ENCODE data around the gene ATG9A.

Gene ATG9A, protein sequence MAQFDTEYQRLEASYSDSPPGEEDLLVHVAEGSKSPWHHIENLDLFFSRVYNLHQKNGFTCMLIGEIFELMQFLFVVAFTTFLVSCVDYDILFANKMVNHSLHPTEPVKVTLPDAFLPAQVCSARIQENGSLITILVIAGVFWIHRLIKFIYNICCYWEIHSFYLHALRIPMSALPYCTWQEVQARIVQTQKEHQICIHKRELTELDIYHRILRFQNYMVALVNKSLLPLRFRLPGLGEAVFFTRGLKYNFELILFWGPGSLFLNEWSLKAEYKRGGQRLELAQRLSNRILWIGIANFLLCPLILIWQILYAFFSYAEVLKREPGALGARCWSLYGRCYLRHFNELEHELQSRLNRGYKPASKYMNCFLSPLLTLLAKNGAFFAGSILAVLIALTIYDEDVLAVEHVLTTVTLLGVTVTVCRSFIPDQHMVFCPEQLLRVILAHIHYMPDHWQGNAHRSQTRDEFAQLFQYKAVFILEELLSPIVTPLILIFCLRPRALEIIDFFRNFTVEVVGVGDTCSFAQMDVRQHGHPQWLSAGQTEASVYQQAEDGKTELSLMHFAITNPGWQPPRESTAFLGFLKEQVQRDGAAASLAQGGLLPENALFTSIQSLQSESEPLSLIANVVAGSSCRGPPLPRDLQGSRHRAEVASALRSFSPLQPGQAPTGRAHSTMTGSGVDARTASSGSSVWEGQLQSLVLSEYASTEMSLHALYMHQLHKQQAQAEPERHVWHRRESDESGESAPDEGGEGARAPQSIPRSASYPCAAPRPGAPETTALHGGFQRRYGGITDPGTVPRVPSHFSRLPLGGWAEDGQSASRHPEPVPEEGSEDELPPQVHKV

DNA sequence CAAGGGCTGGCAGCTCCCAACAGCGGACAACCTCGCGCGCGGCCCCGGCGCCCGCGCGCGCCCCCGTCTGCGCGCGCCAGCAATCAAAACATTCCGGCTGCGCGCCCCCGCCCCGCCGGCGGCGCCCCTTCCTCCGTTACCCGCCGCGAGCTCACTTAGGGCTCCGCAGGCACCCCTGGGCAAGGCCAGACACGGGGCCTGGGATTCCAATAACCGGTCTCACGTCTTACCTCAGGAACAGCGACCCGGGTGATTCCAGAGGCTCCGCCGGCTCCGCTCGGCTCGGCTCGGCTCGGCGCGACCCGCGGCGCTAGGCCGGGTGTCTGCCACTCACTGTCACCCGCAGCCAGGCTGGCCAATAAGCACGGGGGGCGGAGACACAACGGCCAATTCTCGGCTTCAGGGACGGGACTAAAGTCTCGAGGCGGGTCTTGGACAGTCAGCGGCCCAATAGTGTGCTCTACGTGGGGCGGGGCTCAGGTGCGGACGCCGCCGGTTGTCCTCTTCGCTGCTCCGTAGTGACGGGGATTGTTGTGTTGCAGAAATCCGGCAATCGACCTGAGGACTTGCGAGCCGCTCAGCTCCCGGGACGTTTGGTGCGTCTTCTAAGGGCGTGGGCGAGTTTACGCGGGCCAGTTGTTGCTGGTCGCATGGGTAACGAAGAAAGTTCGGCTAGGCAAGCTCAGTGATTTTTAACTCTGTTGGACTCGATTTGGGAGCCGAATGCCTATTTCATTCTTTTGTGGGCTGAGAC is at the start of gene ATG9A, which contains the start of gene ANKZF1:
ATG9A (minus strand) TSS at position 332 of the 754 bp plus-strand sequence. CDS start 1,612 bp downstream, outside the sequence.
ANKZF1 (plus strand) TSS at position 502 of the 754 bp plus-strand sequence. CDS start 452 bp downstream, outside the sequence.
- peak within 1 kb of the TSS; percentile 60 for H3K27ac ChIP-seq (ENCODE audit: low read depth, low read length)
- H3K4me1 ChIP-seq (ENCODE audit: control insufficient read depth, insufficient read depth, low read length), result peaks cover 11% of the 10 kb centered on the region; the same call in 1 of the 2 replicates
- peak within 1 kb of the TSS; percentile 74 for H3K4me3 ChIP-seq (ENCODE audit: low read depth, low read length)
- H3K9me3 ChIP-seq (ENCODE audit: control insufficient read depth, insufficient read depth, low read depth, low read length), result no peaks in the 10 kb centered on the region
- no peaks in the 10 kb centered on the region for H3K27me3 ChIP-seq (ENCODE audit: control insufficient read depth, insufficient read depth, low read length)
- H3K36me3 ChIP-seq (ENCODE audit: control insufficient read depth, insufficient read depth, low read length), result peaks cover 52% of the 10 kb centered on the region
- peak within 1 kb of the TSS; percentile 72 for H3K9ac ChIP-seq (ENCODE audit: low read length)

DNA sequence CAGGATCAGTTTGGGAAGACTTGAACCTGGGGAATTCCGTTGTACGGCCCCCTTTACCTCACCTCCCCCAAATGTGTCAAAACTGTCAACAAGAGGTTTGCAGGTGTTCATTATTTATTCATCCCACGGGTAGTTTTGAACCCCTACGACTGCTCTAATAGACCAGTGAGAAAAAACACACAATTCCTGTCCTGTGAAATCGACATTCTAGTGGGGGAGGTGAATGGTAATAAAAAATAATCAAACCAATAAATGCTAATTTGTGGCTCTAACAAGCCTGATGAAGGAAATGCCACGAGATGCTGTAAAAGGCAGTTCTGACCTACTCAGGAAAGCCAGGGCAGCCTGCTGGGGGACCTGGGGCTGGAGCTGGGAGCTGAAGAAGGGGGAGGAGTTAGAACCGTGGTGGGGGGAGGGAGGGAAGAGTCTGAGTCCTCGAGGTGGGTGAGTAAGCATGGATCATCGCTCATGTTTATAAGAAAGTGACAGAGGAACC is 49.3 kb upstream of the ATG9A start:
- Histone ChIP-seq H3K4me1 (ENCODE audit: control insufficient read depth, insufficient read depth, low read length) (peaks cover 36% of the 10 kb centered on the region), H3K27ac (ENCODE audit: low read depth, low read length) (peak overlapping the region; percentile 83; the same call in 1 of the 2 replicates), H3K9me3 (ENCODE audit: control insufficient read depth, insufficient read depth, low read depth, low read length) (no peaks in the 10 kb centered on the region), H3K27me3 (ENCODE audit: control insufficient read depth, insufficient read depth, low read length) (no peaks in the 10 kb centered on the region), H3K4me3 (ENCODE audit: low read depth, low read length) (peak overlapping the region; percentile 71), H3K9ac (ENCODE audit: low read length) (peak overlapping the region; percentile 54), H3K36me3 (ENCODE audit: control insufficient read depth, insufficient read depth, low read length) (peaks cover 16% of the 10 kb centered on the region; the same call in 1 of the 2 replicates)

DNA sequence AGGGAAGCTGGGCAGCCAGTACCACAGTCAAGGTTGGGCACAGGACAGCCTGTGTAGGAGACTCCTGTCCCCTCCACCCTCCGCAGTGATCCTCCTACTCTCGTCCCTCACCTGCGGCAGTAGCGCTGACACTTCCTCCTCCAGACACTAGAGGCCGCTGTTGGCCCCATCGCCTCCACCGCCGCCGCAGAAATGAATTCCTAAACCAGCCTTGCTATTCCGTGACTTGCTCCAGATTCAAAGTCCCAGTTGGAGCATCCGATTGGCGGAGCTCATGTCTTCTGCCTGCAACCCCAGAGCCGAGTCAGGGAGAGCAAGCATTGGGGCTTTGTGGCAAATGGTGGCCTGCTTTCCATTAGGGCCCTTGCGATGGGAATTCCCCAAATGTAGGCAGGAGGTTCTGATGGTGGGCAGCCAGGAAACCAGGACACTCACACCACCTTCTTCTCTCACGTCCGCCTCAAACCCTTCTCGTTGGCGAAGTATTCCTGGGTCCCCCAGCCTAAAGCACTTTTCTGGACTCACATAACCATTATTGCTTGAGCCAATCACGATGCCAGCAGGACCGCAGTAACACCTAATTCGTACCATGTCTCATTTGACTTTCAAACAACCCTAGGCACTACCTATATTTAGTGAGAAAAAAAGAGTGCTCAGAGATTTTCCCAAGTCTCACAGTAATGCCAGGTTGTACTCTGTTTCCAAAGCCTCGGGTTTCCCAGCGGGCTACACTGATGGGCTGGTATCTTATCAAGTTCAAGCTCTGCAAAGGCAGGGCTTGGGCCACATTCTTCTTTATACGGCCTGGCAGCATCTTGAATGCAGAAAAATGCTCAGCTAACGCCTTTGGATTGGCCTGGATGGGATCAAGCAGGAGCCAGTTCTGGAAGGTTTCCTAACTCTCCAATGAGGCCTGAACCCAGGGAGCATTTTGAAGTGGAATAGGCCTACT is 48.5 kb upstream of the ATG9A start:
- Histone ChIP-seq H3K27ac (ENCODE audit: low read depth, low read length) (peak overlapping the region; percentile 83; the same call in 1 of the 2 replicates), H3K4me1 (ENCODE audit: control insufficient read depth, insufficient read depth, low read length) (peaks cover 36% of the 10 kb centered on the region), H3K36me3 (ENCODE audit: control insufficient read depth, insufficient read depth, low read length) (peaks cover 12% of the 10 kb centered on the region; the same call in 1 of the 2 replicates), H3K9me3 (ENCODE audit: control insufficient read depth, insufficient read depth, low read depth, low read length) (no peaks in the 10 kb centered on the region), H3K4me3 (ENCODE audit: low read depth, low read length) (peak overlapping the region; percentile 71), H3K27me3 (ENCODE audit: control insufficient read depth, insufficient read depth, low read length) (no peaks in the 10 kb centered on the region), H3K9ac (ENCODE audit: low read length) (peak overlapping the region; percentile 56)

DNA sequence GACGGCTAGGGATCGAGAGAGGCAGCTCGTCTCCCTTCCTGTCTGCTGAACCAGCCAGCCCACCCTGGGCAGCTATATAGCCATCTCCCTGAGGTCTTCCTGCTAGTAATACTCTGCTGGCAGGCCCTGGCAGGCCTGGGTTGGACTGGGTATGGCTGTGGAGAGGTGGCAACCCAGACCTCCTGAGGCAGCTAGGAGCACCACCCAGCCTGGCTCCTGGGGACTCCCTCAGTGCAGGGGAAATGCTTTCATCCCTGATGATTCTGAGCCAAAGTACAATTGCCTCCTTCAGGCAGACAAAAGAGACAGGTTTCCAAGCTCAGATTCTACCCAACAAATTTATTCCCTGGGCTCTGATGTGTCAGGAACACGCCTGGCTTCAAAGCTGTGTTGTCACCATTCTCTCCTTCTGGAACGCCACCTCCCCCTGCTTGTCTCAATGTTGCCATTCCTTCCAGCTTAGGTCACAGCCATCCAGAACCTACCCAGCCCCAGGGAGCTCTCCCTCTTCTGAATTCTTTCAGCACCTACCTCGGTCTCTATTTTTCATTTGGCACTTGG is 45.0 kb upstream of the ATG9A start:
- Histone ChIP-seq H3K9ac (ENCODE audit: low read length) (peak overlapping the region; percentile 66), H3K9me3 (ENCODE audit: control insufficient read depth, insufficient read depth, low read depth, low read length) (no peaks in the 10 kb centered on the region), H3K4me3 (ENCODE audit: low read depth, low read length) (peak overlapping the region; percentile 11; the same call in 1 of the 2 replicates), H3K27ac (ENCODE audit: low read depth, low read length) (peak overlapping the region; percentile 59; the same call in 1 of the 2 replicates), H3K36me3 (ENCODE audit: control insufficient read depth, insufficient read depth, low read length) (no peaks in the 10 kb centered on the region), H3K4me1 (ENCODE audit: control insufficient read depth, insufficient read depth, low read length) (peaks cover 27% of the 10 kb centered on the region), H3K27me3 (ENCODE audit: control insufficient read depth, insufficient read depth, low read length) (peaks cover 11% of the 10 kb centered on the region)

DNA sequence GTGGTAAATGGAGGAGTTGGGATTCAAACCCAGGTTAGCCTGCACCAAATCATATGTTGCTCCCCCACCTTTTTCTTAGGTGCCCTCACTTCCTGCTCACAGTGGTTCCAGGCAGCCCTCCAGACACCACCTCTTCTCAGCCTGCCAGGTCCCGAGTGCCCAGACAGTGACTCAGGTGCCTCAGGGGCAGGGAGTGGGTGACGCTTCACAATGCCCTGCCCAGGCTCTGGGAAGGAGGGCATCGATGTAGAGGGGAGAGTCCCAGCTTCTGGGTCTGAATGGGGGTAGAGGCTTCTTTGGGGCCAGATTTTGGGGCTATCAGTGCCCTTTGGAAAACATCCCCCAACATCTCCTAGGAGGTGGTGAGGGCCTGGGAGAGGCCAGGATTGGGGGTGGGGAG is 44.5 kb upstream of the ATG9A start:
- H3K9ac ChIP-seq (ENCODE audit: low read length), result peak overlapping the region; percentile 66
- peak overlapping the region; percentile 11; the same call in 1 of the 2 replicates for H3K4me3 ChIP-seq (ENCODE audit: low read depth, low read length)
- peak overlapping the region; percentile 59; the same call in 1 of the 2 replicates for H3K27ac ChIP-seq (ENCODE audit: low read depth, low read length)
- no peaks in the 10 kb centered on the region for H3K9me3 ChIP-seq (ENCODE audit: control insufficient read depth, insufficient read depth, low read depth, low read length)
- peaks cover 15% of the 10 kb centered on the region for H3K27me3 ChIP-seq (ENCODE audit: control insufficient read depth, insufficient read depth, low read length)
- no peaks in the 10 kb centered on the region for H3K36me3 ChIP-seq (ENCODE audit: control insufficient read depth, insufficient read depth, low read length)
- peaks cover 27% of the 10 kb centered on the region for H3K4me1 ChIP-seq (ENCODE audit: control insufficient read depth, insufficient read depth, low read length)

DNA sequence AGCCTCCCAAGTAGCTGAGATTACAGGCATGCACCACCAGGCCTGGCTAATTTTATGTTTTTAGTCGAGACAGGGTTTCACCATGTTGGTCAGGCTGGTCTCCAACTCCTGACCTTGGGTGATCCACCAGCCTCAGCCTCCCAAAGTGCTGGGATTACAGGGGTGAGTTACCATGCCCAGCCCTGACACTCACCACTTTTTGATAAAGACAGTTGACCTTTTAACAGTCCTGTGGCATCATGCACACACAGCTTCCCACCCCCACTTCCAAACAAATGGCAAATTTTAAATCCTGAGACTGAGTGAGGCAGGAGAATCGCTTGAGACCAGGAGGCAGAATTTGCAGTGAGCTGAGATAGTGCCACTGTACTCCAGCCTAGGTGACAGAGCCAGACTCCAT is 43.6 kb upstream of the ATG9A start:
- Histone ChIP-seq H3K27ac (ENCODE audit: low read depth, low read length) (no peak overlapping the region), H3K9ac (ENCODE audit: low read length) (no peak overlapping the region), H3K4me3 (ENCODE audit: low read depth, low read length) (no peak overlapping the region), H3K27me3 (ENCODE audit: control insufficient read depth, insufficient read depth, low read length) (peaks cover 15% of the 10 kb centered on the region), H3K4me1 (ENCODE audit: control insufficient read depth, insufficient read depth, low read length) (peaks cover 19% of the 10 kb centered on the region), H3K36me3 (ENCODE audit: control insufficient read depth, insufficient read depth, low read length) (no peaks in the 10 kb centered on the region), H3K9me3 (ENCODE audit: control insufficient read depth, insufficient read depth, low read depth, low read length) (no peaks in the 10 kb centered on the region)

DNA sequence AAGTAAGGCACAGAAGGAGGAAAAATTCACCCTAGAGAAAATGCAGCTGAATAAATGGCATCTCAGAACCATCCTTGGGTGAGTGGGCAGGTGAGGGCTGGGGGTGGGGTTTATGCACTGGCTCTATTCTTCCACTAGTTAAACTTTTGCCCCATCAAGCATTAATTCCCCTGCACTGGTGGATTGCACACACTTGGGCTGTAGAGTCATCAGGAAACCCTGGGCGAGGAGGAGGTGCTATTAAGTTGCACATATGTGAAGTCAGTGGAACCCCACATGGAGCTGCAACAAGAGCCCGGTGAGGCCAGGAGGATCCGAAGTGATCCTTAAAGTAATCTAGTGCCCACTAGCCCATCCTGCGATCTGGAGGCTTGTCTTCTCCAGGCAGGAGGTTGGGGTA is 42.9 kb upstream of the ATG9A start:
- Histone ChIP-seq H3K27ac (ENCODE audit: low read depth, low read length) (no peak overlapping the region), H3K36me3 (ENCODE audit: control insufficient read depth, insufficient read depth, low read length) (no peaks in the 10 kb centered on the region), H3K27me3 (ENCODE audit: control insufficient read depth, insufficient read depth, low read length) (peaks cover 15% of the 10 kb centered on the region)

DNA sequence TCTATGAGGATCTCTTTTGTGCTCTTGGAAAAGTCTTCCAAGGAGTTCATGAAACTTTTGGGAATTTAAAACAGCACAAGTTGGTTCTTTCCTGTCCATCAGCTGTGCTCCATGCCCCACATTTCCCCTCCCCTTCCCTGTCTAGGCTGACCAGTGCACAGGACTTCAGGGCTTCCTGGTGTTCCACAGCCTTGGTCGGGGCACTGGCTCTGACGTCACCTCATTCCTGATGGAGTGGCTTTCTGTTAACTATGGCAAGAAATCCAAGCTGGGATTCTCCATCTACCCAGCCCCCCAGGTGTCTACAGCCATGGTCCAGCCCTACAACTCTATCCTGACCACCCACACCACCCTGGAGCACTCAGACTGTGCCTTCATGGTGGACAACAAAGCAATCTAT is 41.6 kb upstream of the ATG9A start:
- H3K36me3 ChIP-seq (ENCODE audit: control insufficient read depth, insufficient read depth, low read length), result no peaks in the 10 kb centered on the region
- H3K4me3 ChIP-seq (ENCODE audit: low read depth, low read length), result no peak overlapping the region
- peaks cover 13% of the 10 kb centered on the region for H3K4me1 ChIP-seq (ENCODE audit: control insufficient read depth, insufficient read depth, low read length)
- no peak overlapping the region for H3K27ac ChIP-seq (ENCODE audit: low read depth, low read length)
- no peaks in the 10 kb centered on the region for H3K9me3 ChIP-seq (ENCODE audit: control insufficient read depth, insufficient read depth, low read depth, low read length)
- H3K27me3 ChIP-seq (ENCODE audit: control insufficient read depth, insufficient read depth, low read length), result peaks cover 17% of the 10 kb centered on the region
- H3K9ac ChIP-seq (ENCODE audit: low read length), result no peak overlapping the region

More for the DNA sequence above, 42.9 kb upstream of the ATG9A start:
- peaks cover 15% of the 10 kb centered on the region for H3K4me1 ChIP-seq (ENCODE audit: control insufficient read depth, insufficient read depth, low read length)
- H3K9me3 ChIP-seq (ENCODE audit: control insufficient read depth, insufficient read depth, low read depth, low read length), result no peaks in the 10 kb centered on the region
- H3K9ac ChIP-seq (ENCODE audit: low read length), result no peak overlapping the region
- H3K4me3 ChIP-seq (ENCODE audit: low read depth, low read length), result no peak overlapping the region

DNA sequence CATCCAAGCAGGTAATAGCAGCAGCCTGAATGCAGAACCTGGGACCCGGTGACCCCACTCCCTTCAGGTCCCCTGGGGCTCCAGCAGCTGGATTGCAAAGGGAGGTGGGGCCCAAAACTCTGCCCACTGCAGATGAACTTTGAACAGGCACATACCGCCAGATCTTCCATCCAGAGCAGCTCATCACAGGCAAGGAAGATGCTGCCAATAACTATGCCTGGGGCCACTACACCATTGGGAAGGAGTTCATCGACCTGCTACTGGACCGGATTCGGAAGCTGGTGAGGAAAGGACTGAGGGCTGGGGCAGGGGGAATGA is 40.6 kb upstream of the ATG9A start:
- Histone ChIP-seq H3K9me3 (ENCODE audit: control insufficient read depth, insufficient read depth, low read depth, low read length) (no peaks in the 10 kb centered on the region), H3K27me3 (ENCODE audit: control insufficient read depth, insufficient read depth, low read length) (peaks cover 17% of the 10 kb centered on the region), H3K36me3 (ENCODE audit: control insufficient read depth, insufficient read depth, low read length) (no peaks in the 10 kb centered on the region), H3K4me3 (ENCODE audit: low read depth, low read length) (no peak overlapping the region; the same call in 1 of the 2 replicates), H3K27ac (ENCODE audit: low read depth, low read length) (no peak overlapping the region), H3K9ac (ENCODE audit: low read length) (no peak overlapping the region), H3K4me1 (ENCODE audit: control insufficient read depth, insufficient read depth, low read length) (peaks cover 12% of the 10 kb centered on the region)
